ENCODE data around the gene UVRAG.

GRCh38 chr11:75969626-75970308 is 154.8 kb downstream of the UVRAG start:
- TF ChIP-seq POLR2A (IDR thresholded peaks at IDR 0.05) = no peak
- TF ChIP-seq, protein P1, sequence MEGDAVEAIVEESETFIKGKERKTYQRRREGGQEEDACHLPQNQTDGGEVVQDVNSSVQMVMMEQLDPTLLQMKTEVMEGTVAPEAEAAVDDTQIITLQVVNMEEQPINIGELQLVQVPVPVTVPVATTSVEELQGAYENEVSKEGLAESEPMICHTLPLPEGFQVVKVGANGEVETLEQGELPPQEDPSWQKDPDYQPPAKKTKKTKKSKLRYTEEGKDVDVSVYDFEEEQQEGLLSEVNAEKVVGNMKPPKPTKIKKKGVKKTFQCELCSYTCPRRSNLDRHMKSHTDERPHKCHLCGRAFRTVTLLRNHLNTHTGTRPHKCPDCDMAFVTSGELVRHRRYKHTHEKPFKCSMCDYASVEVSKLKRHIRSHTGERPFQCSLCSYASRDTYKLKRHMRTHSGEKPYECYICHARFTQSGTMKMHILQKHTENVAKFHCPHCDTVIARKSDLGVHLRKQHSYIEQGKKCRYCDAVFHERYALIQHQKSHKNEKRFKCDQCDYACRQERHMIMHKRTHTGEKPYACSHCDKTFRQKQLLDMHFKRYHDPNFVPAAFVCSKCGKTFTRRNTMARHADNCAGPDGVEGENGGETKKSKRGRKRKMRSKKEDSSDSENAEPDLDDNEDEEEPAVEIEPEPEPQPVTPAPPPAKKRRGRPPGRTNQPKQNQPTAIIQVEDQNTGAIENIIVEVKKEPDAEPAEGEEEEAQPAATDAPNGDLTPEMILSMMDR (IDR thresholded peaks at IDR 0.05) = no peak

Data from lower leg skin (tissue), 3 donors.